HEK293 (cell line): ENCODE measurements around the gene PLEKHJ1.
A peak's percentile ranks its signal among the peaks of the same experiment; 100 is the strongest.

Experiments
- CTCF ChIA-PET: fragments of 350-600 bp; formaldehyde crosslinking; extraction: SDS; loops from one replicate; lab custom pipeline; 2021; ENCODE audit warnings: antibody characterized with exemption; lab: Yijun Ruan, JAX
- POLR2A ChIA-PET: fragments of 300-600 bp; formaldehyde crosslinking; extraction: SDS; loops from one replicate; lab custom pipeline; 2020; ENCODE audit warnings: antibody characterized with exemption, inconsistent platforms; lab: Yijun Ruan, JAX
- H3K27ac ChIP-seq: fragments of 200-500 bp; sonication (Bioruptor generic); 2 replicates; pipeline ENCODE4 v1.5.1; 2014; ENCODE audit warnings: low read depth, low read length, control low read depth, inconsistent platforms; ENCODE audit errors: extremely low read depth
- H3K36me3 ChIP-seq, 2 experiments: fragments of 200-500 bp in 1 of 2; sonication (Bioruptor generic) in 1 of 2; 1 replicate in 1 of 2; 2 replicates in 1 of 2; pipeline ENCODE4 v1.5.1; 2014 to 2017; ENCODE audit warnings: inconsistent platforms in 2 of 2, low read length in 2 of 2; ENCODE audit not compliant: control insufficient read depth in 2 of 2, insufficient read depth in 1 of 2
- H3K4me1 ChIP-seq: fragments of 200-500 bp; sonication (Bioruptor generic); 2 replicates; pipeline ENCODE4 v1.5.1; 2014; ENCODE audit warnings: mild to moderate bottlenecking, low read length, inconsistent platforms; ENCODE audit not compliant: control insufficient read depth, insufficient read depth
- H3K4me3 ChIP-seq: 2 replicates; pipeline ENCODE4 v1.5.1; 2011; ENCODE audit warnings: low read depth, mild to moderate bottlenecking, control low read depth, low read length, moderate library complexity
- H3K9me3 ChIP-seq: fragments of 200-500 bp; sonication (Bioruptor generic); 2 replicates; pipeline ENCODE4 v1.5.1; 2014; ENCODE audit warnings: low read depth, low read length, inconsistent platforms; ENCODE audit not compliant: control insufficient read depth, insufficient read depth
- SETDB1 ChIP-seq: IDR thresholded peaks from one replicate; pipeline ENCODE4 v1.6.1; 2017; ENCODE audit warnings: mild to moderate bottlenecking, low read length, moderate library complexity, mixed read lengths; ENCODE audit not compliant: insufficient read length
- SP3 ChIP-seq: fragments of 450-650 bp; formaldehyde crosslinking; IDR thresholded peaks from 2 replicates; pipeline ENCODE4 v1.5.1; 2016; ENCODE audit warnings: missing biosample characterization, missing genetic modification characterization
- SP7 ChIP-seq: fragments of 450-650 bp; formaldehyde crosslinking; IDR thresholded peaks from 2 replicates; pipeline ENCODE4 v1.5.1; 2016; ENCODE audit warnings: missing biosample characterization, missing genetic modification characterization
- ZBTB1 ChIP-seq: fragments of 450-650 bp; formaldehyde crosslinking; IDR thresholded peaks from 2 replicates; pipeline ENCODE4 v1.5.1; 2016; ENCODE audit warnings: missing biosample characterization, missing genetic modification characterization
- ZBTB7A ChIP-seq: fragments of 450-650 bp; formaldehyde crosslinking; IDR thresholded peaks from 2 replicates; pipeline ENCODE4 v1.5.1; 2016; ENCODE audit warnings: low read depth, missing biosample characterization, missing genetic modification characterization
- ZFHX2 ChIP-seq: fragments of 450-650 bp; formaldehyde crosslinking; conservative IDR thresholded peaks from 2 replicates; pipeline ENCODE4 v1.5.1; 2016; ENCODE audit warnings: missing biosample characterization, missing genetic modification characterization
- ZNF133 ChIP-seq: fragments of 450-650 bp; formaldehyde crosslinking; IDR thresholded peaks from 2 replicates; pipeline ENCODE4 v1.5.1; 2016; ENCODE audit warnings: missing biosample characterization, missing genetic modification characterization
- ZNF138 ChIP-seq: fragments of 450-650 bp; formaldehyde crosslinking; IDR thresholded peaks from 2 replicates; pipeline ENCODE4 v1.5.1; 2016; ENCODE audit warnings: missing biosample characterization, missing genetic modification characterization, borderline replicate concordance
- ZNF221 ChIP-seq: fragments of 450-650 bp; formaldehyde crosslinking; IDR thresholded peaks from 2 replicates; pipeline ENCODE4 v1.5.1; 2017; ENCODE audit warnings: missing biosample characterization, missing genetic modification characterization, borderline replicate concordance
- ZNF23 ChIP-seq: fragments of 450-650 bp; formaldehyde crosslinking; IDR thresholded peaks from 2 replicates; pipeline ENCODE4 v1.5.1; 2016; ENCODE audit warnings: missing biosample characterization, missing genetic modification characterization, borderline replicate concordance
- ZNF248 ChIP-seq: fragments of 450-650 bp; formaldehyde crosslinking; IDR thresholded peaks from 2 replicates; pipeline ENCODE4 v1.5.1; 2017; ENCODE audit warnings: missing biosample characterization, missing genetic modification characterization
- ZNF302 ChIP-seq: fragments of 450-650 bp; formaldehyde crosslinking; IDR thresholded peaks from 2 replicates; pipeline ENCODE4 v1.5.1; 2016; ENCODE audit warnings: missing biosample characterization, missing genetic modification characterization, low read depth
- ZNF350 ChIP-seq: fragments of 450-650 bp; formaldehyde crosslinking; IDR thresholded peaks from 2 replicates; pipeline ENCODE4 v1.5.0; 2017; ENCODE audit warnings: missing biosample characterization, mild to moderate bottlenecking, missing genetic modification characterization
- ZNF37A ChIP-seq: fragments of 450-650 bp; IDR thresholded peaks from 2 replicates; pipeline ENCODE4 v1.5.1; 2018; ENCODE audit warnings: missing biosample characterization, missing genetic modification characterization
- ZNF510 ChIP-seq: fragments of 450-650 bp; formaldehyde crosslinking; IDR thresholded peaks from 2 replicates; pipeline ENCODE4 v1.5.1; 2018; ENCODE audit warnings: mild to moderate bottlenecking, missing genetic modification characterization, missing biosample characterization; ENCODE audit not compliant: insufficient replicate concordance
- ZNF561 ChIP-seq: fragments of 450-650 bp; IDR thresholded peaks from 2 replicates; pipeline ENCODE4 v1.5.1; 2018; ENCODE audit warnings: missing biosample characterization, missing genetic modification characterization, borderline replicate concordance
- ZNF600 ChIP-seq: fragments of 450-650 bp; formaldehyde crosslinking; IDR thresholded peaks from 2 replicates; pipeline ENCODE4 v1.5.1; 2016; ENCODE audit warnings: missing biosample characterization, missing genetic modification characterization
- ZSCAN16 ChIP-seq: fragments of 450-650 bp; formaldehyde crosslinking; IDR thresholded peaks from 2 replicates; pipeline ENCODE4 v1.5.1; 2016; ENCODE audit warnings: missing biosample characterization, missing genetic modification characterization
- TF ChIP-seq, protein P1 (sequence below): fragments of 450-650 bp; formaldehyde crosslinking; IDR thresholded peaks from 2 replicates; pipeline ENCODE4 v1.5.1; 2016; ENCODE audit warnings: missing biosample characterization, missing genetic modification characterization, low read depth
- TF ChIP-seq, protein P2 (sequence below): fragments of 450-650 bp; formaldehyde crosslinking; conservative IDR thresholded peaks from 2 replicates; pipeline ENCODE4 v1.5.1; 2016; ENCODE audit warnings: low read depth, missing biosample characterization, missing genetic modification characterization
- TF ChIP-seq, protein P3 (sequence below): IDR thresholded peaks from 2 replicates; pipeline ENCODE4 v1.6.1; 2011; ENCODE audit warnings: mild to moderate bottlenecking, low read depth, low read length, borderline replicate concordance
- TF ChIP-seq, protein P4 (sequence below): fragments of 450-650 bp; formaldehyde crosslinking; IDR thresholded peaks from 2 replicates; pipeline ENCODE4 v1.5.1; 2016; ENCODE audit warnings: missing biosample characterization, missing genetic modification characterization
- TF ChIP-seq, protein P5 (sequence below): fragments of 450-650 bp; formaldehyde crosslinking; IDR thresholded peaks from 2 replicates; pipeline ENCODE4 v1.5.1; 2016; ENCODE audit warnings: missing biosample characterization, missing genetic modification characterization

PLEKHJ1 gene

DNA sequence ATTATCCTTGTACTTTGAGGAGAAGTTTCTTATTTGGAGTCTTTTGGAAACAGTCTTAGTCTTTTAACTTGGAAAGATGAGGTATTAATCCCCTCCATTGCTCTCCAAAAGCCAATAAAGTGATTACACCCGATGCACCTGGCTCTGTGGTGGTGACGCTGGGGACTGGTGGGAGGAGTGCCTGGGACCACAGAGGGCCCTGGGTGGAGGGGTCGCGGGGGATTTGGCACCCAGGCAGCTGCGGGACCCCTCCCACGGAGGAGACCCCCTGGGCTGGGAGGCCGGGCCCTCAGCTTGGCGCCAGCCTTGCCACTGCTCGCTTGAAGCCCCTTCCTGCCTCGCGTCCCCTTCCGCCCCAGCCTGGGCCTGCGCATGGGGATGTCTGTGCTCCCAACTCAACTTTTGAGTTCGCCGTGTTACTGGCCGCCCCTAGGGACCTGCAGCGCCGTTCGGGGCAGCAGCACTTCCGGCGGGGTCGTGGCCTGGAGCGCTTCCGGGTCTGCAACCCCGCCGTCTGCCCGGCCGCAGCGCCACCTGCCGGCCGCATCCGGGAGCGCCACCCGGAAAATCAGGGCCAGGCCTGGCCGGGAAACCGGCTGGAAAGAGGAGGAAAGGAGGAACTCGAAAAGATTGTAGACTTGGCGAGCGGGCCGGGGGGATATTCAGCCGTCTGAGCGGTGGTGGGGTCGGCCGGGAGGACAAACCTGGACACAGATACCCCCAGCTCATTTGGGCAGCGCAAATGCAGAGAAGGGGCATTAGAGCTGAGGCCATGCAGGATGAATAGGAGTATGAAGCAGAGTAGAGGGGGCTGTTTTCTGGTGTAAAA is 37.4 kb upstream of the PLEKHJ1 start:
- POLR2A ChIA-PET, result interaction anchor here (1.4 kb wide), 1 partner anchor 38 kb away, joined by 4 read pairs; the partner anchor contains the start of gene PLEKHJ1
- Histone ChIP-seq H3K9me3 (no peaks in the 10 kb centered on the region), H3K4me1 (0 out of 2 replicates have a peak, but pooled peaks cover 4% of the 10 kb centered on the region), H3K27ac (peak overlapping the region; percentile 98), H3K4me3 (peak overlapping the region; percentile 6; the same call in 1 of the 2 replicates), H3K36me3 (peaks cover 6 to 32% of the 10 kb centered on the region in 2 experiments; a peak in 2 of 3 replicates)
- CTCF ChIA-PET, result interaction anchor here (0.5 to 4.3 kb wide), 20 partner anchors 11 to 383 kb away, joined by 3 to 25 read pairs (median 5); partner anchors contain the start of gene LMNB2
- TF ChIP-seq ZBTB1 (tag by site-specific recombination) (no peak), ZBTB7A (tag by site-specific recombination) (peak; percentile 99), ZFHX2 (tag by site-specific recombination) (peak; percentile 41; the same call in 1 of the 2 replicates), ZNF138 (no peak), SETDB1 (no peak), ZNF248 (tag by site-specific recombination) (no peak), ZNF600 (tag by site-specific recombination) (peak; percentile 92), ZNF510 (tag by site-specific recombination) (no peak), ZNF302 (tag by site-specific recombination) (no peak), SP3 (tag by site-specific recombination) (peak; percentile 71), ZNF350 (no peak), ZNF561 (tag by site-specific recombination) (peak; percentile 85), ZNF221 (tag by site-specific recombination) (no peak), ZNF23 (tag by site-specific recombination) (no peak), ZSCAN16 (tag by site-specific recombination) (no peak; the same call in 1 of the 2 replicates), SP7 (tag by site-specific recombination) (peak; percentile 86), ZNF37A (tag by site-specific recombination) (no peak), ZNF133 (tag by site-specific recombination) (no peak)
- TF ChIP-seq, protein P1, sequence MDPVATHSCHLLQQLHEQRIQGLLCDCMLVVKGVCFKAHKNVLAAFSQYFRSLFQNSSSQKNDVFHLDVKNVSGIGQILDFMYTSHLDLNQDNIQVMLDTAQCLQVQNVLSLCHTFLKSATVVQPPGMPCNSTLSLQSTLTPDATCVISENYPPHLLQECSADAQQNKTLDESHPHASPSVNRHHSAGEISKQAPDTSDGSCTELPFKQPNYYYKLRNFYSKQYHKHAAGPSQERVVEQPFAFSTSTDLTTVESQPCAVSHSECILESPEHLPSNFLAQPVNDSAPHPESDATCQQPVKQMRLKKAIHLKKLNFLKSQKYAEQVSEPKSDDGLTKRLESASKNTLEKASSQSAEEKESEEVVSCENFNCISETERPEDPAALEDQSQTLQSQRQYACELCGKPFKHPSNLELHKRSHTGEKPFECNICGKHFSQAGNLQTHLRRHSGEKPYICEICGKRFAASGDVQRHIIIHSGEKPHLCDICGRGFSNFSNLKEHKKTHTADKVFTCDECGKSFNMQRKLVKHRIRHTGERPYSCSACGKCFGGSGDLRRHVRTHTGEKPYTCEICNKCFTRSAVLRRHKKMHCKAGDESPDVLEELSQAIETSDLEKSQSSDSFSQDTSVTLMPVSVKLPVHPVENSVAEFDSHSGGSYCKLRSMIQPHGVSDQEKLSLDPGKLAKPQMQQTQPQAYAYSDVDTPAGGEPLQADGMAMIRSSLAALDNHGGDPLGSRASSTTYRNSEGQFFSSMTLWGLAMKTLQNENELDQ (tag by site-specific recombination), result no peak
- TF ChIP-seq, protein P2, sequence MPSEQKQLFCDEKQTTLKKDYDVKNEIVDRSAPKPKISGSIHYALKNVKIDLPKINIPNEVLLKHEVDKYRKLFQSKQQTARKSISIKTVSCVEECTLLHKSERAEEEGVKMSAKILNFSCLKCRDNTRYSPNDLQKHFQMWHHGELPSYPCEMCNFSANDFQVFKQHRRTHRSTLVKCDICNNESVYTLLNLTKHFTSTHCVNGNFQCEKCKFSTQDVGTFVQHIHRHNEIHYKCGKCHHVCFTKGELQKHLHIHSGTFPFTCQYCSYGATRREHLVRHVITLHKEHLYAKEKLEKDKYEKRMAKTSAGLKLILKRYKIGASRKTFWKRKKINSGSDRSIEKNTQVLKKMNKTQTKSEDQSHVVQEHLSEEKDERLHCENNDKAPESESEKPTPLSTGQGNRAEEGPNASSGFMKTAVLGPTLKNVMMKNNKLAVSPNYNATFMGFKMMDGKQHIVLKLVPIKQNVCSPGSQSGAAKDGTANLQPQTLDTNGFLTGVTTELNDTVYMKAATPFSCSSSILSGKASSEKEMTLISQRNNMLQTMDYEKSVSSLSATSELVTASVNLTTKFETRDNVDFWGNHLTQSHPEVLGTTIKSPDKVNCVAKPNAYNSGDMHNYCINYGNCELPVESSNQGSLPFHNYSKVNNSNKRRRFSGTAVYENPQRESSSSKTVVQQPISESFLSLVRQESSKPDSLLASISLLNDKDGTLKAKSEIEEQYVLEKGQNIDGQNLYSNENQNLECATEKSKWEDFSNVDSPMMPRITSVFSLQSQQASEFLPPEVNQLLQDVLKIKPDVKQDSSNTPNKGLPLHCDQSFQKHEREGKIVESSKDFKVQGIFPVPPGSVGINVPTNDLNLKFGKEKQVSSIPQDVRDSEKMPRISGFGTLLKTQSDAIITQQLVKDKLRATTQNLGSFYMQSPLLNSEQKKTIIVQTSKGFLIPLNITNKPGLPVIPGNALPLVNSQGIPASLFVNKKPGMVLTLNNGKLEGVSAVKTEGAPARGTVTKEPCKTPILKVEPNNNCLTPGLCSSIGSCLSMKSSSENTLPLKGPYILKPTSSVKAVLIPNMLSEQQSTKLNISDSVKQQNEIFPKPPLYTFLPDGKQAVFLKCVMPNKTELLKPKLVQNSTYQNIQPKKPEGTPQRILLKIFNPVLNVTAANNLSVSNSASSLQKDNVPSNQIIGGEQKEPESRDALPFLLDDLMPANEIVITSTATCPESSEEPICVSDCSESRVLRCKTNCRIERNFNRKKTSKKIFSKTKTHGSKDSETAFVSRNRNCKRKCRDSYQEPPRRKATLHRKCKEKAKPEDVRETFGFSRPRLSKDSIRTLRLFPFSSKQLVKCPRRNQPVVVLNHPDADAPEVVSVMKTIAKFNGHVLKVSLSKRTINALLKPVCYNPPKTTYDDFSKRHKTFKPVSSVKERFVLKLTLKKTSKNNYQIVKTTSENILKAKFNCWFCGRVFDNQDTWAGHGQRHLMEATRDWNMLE (tag by site-specific recombination), result peak; percentile 70
- TF ChIP-seq, protein P3, sequence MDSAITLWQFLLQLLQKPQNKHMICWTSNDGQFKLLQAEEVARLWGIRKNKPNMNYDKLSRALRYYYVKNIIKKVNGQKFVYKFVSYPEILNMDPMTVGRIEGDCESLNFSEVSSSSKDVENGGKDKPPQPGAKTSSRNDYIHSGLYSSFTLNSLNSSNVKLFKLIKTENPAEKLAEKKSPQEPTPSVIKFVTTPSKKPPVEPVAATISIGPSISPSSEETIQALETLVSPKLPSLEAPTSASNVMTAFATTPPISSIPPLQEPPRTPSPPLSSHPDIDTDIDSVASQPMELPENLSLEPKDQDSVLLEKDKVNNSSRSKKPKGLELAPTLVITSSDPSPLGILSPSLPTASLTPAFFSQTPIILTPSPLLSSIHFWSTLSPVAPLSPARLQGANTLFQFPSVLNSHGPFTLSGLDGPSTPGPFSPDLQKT, result no peak
- TF ChIP-seq, protein P4, sequence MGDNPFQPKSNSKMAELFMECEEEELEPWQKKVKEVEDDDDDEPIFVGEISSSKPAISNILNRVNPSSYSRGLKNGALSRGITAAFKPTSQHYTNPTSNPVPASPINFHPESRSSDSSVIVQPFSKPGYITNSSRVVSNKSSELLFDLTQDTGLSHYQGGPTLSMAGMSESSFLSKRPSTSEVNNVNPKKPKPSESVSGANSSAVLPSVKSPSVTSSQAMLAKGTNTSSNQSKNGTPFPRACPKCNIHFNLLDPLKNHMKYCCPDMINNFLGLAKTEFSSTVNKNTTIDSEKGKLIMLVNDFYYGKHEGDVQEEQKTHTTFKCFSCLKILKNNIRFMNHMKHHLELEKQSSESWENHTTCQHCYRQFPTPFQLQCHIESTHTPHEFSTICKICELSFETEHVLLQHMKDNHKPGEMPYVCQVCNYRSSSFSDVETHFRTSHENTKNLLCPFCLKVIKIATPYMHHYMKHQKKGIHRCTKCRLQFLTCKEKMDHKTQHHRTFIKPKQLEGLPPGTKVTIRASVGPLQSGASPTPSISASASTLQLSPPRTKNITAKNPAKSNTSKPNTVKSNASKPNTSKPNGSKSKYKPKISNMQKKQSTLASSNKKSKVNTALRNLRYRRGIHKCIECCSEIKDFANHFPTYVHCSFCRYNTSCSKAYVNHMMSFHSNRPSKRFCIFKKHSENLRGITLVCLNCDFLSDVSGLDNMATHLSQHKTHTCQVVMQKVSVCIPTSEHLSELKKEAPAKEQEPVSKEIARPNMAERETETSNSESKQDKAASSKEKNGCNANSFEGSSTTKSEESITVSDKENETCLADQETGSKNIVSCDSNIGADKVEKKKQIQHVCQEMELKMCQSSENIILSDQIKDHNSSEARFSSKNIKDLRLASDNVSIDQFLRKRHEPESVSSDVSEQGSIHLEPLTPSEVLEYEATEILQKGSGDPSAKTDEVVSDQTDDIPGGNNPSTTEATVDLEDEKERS (tag by site-specific recombination), result no peak
- TF ChIP-seq, protein P5, sequence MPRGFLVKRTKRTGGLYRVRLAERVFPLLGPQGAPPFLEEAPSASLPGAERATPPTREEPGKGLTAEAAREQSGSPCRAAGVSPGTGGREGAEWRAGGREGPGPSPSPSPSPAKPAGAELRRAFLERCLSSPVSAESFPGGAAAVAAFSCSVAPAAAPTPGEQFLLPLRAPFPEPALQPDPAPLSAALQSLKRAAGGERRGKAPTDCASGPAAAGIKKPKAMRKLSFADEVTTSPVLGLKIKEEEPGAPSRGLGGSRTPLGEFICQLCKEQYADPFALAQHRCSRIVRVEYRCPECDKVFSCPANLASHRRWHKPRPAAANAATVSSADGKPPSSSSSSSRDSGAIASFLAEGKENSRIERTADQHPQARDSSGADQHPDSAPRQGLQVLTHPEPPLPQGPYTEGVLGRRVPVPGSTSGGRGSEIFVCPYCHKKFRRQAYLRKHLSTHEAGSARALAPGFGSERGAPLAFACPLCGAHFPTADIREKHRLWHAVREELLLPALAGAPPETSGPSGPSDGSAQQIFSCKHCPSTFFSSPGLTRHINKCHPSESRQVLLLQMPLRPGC (tag by site-specific recombination), result peak; percentile 72; the same call in 1 of the 2 replicates
